ENCODE data around the gene DOK1.

- TF ChIP-seq, protein P1, sequence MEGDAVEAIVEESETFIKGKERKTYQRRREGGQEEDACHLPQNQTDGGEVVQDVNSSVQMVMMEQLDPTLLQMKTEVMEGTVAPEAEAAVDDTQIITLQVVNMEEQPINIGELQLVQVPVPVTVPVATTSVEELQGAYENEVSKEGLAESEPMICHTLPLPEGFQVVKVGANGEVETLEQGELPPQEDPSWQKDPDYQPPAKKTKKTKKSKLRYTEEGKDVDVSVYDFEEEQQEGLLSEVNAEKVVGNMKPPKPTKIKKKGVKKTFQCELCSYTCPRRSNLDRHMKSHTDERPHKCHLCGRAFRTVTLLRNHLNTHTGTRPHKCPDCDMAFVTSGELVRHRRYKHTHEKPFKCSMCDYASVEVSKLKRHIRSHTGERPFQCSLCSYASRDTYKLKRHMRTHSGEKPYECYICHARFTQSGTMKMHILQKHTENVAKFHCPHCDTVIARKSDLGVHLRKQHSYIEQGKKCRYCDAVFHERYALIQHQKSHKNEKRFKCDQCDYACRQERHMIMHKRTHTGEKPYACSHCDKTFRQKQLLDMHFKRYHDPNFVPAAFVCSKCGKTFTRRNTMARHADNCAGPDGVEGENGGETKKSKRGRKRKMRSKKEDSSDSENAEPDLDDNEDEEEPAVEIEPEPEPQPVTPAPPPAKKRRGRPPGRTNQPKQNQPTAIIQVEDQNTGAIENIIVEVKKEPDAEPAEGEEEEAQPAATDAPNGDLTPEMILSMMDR (IDR thresholded peaks at IDR 0.05) = no peak
- TF ChIP-seq POLR2AphosphoS5 (IDR thresholded peaks at IDR 0.05) (no peak), POLR2A (IDR thresholded peaks at IDR 0.05) (no peak)
Observed at GRCh38 chr2:74556831-74557370, 2.4 kb downstream of the DOK1 start.
